HG03460 (cell line): ENCODE measurements around the gene APCDD1.

Source experiments
- ATAC-seq: cut with Tn5 transposase; IDR thresholded peaks from one replicate; pipeline ENCODE4 v1.9.1; 2021; ENCODE audit not compliant: unreplicated experiment

APCDD1 gene

DNA sequence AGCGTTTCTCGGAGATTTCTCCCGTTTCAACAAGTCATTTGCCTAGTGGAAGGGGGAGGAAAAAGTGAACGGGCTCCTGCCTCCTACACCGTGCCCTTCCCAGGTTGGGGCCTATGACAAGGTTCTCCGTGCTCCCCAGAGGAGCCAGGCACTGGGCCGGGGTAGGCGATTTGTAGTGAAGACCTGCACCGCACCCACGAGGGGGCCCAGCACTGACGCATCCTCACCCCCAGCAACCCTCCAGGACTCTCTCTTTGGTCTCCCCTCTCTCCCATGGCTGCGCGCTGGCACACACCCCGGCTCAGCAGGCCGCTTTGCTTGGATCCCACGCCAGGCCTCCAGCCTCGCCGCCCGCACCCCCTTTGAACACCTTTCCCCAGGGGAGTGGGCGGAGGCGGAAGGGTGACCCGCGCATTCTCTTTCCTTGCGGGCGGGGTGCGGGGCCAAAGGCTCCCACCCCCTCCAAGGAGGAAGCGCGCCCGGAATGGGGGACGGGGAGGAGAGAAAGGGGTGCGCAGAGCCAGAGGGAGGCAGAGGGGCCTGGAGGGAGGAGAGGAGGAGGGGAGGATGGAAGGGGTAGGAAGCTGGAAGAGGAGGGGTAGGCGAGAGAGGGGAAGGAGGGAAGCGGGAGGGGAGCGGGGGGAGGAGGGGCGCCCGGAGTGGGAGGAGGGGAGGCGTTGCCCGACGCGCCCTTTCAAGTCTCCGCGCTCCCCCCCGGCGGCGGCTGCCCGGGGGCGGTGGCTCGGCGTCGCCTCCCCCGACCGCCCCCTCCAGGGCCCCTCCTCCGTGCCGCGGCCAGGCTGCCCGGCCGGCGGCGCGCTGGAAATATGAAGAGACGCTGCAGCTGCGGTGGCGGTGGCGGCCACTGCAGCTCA, at the start of gene APCDD1:
TSS of gene APCDD1 (plus strand) at position 830 of the 875 bp plus-strand sequence. CDS start 347 bp downstream, outside the sequence.
- ATAC-seq: no peak

- no peak for ATAC-seq
Measured at GRCh38 chr18:10405014-10405493, 49.4 kb upstream of the APCDD1 start.

- ATAC-seq: no peak
Measured at GRCh38 chr18:10405816-10406663, 48.4 kb upstream of the APCDD1 start.

DNA sequence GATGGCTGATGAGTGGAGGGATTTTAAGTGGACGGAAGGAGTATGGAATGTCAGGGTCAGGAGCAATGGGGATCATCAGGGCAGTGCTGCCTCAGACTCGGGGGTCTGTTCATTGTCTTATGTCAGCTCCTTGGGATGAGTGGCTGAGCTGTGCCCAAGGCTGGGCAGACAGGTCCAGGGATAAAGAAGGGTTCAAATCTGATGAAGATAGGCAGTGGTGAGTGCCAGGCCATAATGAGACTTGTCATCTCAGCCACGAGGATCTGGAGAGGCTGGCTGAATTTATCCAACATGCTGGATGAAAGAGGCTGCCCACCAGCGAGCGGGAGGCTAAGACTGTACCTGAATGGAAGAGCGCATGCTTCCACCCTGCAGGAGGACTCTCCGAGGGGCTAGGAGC, 46.3 kb upstream of the APCDD1 start:
- ATAC-seq: no peak

DNA sequence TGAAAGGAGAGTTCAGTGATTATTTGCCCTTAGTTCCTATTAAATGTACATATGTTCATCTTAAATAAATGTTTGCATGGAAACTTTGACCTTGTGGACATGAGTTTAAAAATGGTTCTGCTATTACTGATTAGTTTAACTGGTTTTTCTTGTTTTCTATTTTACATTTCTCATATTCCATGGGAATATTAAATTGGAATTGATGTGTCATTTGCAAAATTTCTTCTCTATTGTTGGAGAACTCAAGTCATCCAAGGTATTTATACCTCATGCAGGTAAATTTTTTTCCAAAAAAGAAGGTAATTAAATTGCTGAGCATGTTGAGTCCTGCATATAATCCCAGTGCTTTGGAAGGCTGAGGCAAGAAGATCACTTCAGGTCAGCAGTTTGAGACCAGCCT, 45.4 kb upstream of the APCDD1 start:
- ATAC-seq: no peak

DNA sequence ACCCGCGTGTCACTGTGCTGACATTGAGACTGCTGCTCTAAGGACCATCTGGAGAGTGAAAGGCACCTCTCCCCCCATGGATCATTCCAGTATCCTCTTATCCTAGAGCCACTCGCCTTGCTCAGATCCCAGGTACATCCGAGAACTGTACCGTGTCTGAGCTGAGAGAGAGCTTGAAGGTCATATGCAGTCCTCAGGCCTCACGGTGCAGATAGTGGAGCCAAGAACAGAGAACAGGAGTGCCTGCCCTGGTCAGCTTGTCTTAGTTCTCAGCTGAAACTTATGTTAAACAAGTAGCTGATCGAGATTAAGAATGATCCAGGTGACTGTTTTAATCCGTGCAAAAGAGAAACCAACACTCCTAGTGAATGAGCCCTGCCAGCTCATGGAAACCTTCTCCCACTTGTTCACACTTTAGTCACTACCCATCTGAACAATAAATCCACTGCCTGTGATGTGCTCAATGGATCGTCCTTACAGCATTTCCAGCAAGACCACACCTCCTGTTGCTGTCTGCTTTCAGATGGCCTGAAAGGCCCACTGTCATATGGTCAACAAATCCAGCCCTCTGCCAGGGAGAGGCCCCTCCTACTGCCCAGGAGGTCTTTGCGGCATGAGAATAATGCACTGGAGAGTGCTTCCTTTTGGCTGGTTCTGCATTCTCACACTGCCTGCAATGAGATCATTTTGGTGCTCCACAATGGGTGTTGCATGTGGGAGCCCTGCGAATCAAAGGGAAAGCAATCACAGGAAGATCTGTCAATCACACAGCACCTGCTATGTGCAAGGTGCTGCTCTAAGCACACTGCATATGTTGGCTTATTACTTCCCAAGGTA, 43.7 kb upstream of the APCDD1 start:
- no peak for ATAC-seq

DNA sequence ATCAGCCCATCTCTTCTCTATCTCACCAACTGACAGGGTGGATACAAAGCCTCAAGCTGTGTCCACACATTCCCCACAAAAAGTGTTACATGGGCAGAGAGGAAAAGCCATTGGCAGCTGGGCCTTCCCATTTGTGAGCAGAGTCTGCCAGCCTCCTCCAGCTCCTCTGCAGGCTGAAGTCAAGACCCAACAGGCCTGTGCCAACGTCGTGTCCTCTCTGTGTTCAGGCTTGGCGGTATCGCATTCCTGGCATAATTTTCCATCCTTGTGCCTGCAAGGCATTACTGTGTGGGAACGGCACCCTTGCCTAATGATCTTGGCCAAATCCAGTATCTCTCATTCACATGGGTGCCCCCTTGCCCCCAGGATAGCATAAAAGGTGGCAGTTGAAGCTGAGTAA, 41.5 kb upstream of the APCDD1 start:
- ATAC-seq: no peak

DNA sequence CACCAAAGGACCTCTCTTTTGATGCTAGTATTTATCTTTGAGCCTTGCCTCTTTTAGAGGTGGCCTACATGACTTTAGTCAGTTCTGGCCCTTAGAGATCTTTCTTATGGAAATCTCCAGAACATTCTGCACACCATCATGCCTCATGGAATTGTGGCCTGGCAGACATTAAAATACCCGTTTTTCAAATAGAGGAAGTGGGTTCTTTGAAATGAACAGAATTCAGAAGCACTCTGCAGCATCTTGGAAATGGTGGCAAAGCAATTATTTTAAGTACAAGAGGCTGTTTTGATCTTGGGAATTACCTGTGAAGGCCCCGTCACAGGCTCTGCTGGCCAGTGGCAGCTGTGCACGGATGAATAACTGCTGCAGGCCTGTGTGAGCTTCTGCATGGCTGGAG, 40.7 kb upstream of the APCDD1 start:
- ATAC-seq: no peak

- no peak for ATAC-seq
Measured at GRCh38 chr18:10414293-10414842, 40.1 kb upstream of the APCDD1 start.

GRCh38 chr18:10416065-10416464, 38.4 kb upstream of the APCDD1 start:
- no peak for ATAC-seq

DNA sequence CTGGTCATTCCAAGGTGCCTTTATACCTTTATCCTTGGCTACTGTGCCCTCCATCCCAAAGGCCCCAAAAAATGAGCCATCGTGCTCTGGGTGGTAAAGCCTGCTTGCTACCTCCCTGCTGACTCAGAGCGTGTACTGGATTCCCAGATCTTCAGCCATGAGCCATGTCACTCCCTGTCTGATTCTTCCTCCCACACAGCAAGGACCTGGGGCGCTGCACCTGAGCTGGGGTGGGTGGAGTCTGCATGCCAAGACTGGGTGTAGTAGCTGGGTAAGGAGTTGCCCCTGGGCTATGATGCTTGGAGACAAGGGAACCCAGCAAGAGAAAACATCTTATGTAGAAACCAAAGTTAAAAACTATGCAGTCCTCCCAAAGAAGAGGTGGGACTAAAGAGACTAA, 37.2 kb upstream of the APCDD1 start:
- ATAC-seq: no peak

DNA sequence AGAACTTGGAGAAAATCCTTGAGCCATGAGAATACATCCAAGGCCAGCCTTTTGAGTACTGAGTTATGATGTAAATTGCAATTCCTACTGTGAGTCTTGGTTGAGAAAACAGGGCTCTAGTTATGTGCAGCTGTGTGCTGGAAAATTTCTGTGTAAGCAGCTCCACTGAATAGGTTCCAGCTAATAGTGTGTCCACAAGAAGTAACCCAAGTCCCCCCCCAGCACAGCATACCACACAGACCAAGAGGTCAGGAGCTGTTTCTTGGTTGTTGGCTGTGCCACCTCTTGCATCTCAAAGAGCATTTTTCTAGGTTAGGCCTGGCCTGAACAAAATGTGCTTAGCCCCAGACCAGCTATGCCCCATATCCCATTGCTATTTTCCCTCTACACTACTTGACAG, 36.8 kb upstream of the APCDD1 start:
- no peak for ATAC-seq

DNA sequence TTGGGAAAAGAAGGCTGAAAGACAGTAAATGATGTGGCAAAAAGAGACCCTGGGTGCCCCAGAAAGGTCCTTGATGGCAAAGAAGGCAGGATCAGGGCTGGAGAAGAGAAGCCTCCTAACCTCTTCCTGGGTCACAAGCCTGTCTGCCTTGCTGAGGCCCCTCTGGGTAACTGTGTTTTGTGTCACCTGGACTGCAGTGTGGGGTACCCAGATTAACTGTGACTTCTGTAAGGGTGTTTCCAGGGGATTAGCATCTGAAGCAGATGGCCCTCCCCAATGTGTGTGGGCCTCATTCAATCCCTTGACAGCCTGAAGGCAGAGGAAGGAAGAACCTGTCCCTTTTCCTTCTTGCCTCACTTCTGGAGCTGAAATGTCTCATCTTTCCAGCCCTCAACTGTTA, 35.6 kb upstream of the APCDD1 start:
- no peak for ATAC-seq

- ATAC-seq: no peak
Measured at GRCh38 chr18:10419420-10420103, 34.9 kb upstream of the APCDD1 start.

- ATAC-seq: no peak
Measured at GRCh38 chr18:10420561-10421352, 33.7 kb upstream of the APCDD1 start.

DNA sequence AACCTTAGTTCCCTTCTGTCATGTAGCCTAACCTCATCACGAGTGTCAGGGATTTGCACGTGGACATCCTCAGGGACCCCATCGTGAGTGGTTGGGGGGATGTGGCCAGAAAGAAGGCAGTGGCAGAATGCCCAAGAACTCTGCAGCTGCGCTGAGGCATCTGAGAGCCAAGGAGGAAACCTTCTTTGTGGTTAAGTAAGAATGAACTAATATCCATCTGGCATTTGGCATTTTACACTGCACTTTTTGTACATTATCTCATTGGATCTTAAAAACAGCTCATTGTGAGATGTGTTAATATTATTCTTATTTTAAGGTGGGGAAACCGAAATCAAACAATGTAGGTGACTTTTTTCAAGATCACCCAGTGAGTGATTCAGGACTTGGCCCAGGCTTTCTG, 32.6 kb upstream of the APCDD1 start:
- no peak for ATAC-seq

GRCh38 chr18:10422731-10423130, 31.7 kb upstream of the APCDD1 start:
- ATAC-seq: no peak

- ATAC-seq: no peak
Measured at GRCh38 chr18:10424585-10425307, 29.7 kb upstream of the APCDD1 start.

- no peak for ATAC-seq
Measured at GRCh38 chr18:10430677-10431076, 23.8 kb upstream of the APCDD1 start.
